WTC11 (cell line): ENCODE data around the gene SYTL2. TPM values are rescaled to one million over a fixed set of nuclear protein-coding genes. Genes with fewer than 3 reads are reported as not detected.

Experiments
- ATAC-seq: fragments of 200-7000 bp; cut with Tn5 transposase; 2 replicates; pipeline ENCODE4 v1.10.0; 2021; ENCODE audit warnings: mild to moderate bottlenecking, moderate library complexity
- CTCF ChIA-PET: fragments of 300-600 bp; sonication (Branson Sonifier 250); formaldehyde crosslinking; loops from one replicate; lab custom pipeline; 2021; ENCODE audit warnings: antibody characterized with exemption; lab: Charles Lee
- POLR2A ChIA-PET: fragments of 350-600 bp; sonication (Branson Sonifier 250); formaldehyde crosslinking; loops from one replicate; lab custom pipeline; 2021; ENCODE audit warnings: antibody characterized with exemption; lab: Charles Lee
- DNase-seq: peaks from one replicate; pipeline ENCODE4 v3.0.0; 2021; ENCODE audit warnings: low spot score
- H3K27ac Mint-ChIP-seq: 2 replicates; pipeline ENCODE4 v1.8.0; 2021; ENCODE audit warnings: mixed read lengths
- H3K27me3 Mint-ChIP-seq: 2 replicates; pipeline ENCODE4 v1.8.0; 2021; ENCODE audit warnings: low read depth, mild to moderate bottlenecking, moderate library complexity, mixed read lengths
- H3K36me3 Mint-ChIP-seq: 2 replicates; pipeline ENCODE4 v1.8.0; 2021; ENCODE audit warnings: mixed read lengths
- H3K4me1 Mint-ChIP-seq: 2 replicates; pipeline ENCODE4 v1.8.0; 2022; ENCODE audit warnings: mixed read lengths
- H3K4me3 Mint-ChIP-seq: 2 replicates; pipeline ENCODE4 v1.8.0; 2021; ENCODE audit warnings: mild to moderate bottlenecking, moderate library complexity, mixed read lengths
- H3K9me3 Mint-ChIP-seq: 2 replicates; pipeline ENCODE4 v1.8.0; 2021; ENCODE audit warnings: mixed read lengths
- ATF1 ChIP-seq: sonication (generic); formaldehyde crosslinking; IDR thresholded peaks from 2 replicates; pipeline ENCODE4 v1.8.1; 2023; ENCODE audit warnings: mild to moderate bottlenecking, moderate library complexity, missing genetic modification reagents
- ATF2 ChIP-seq: sonication (generic); formaldehyde crosslinking; IDR thresholded peaks from 2 replicates; pipeline ENCODE4 v1.8.1; 2022; ENCODE audit warnings: low read depth, missing genetic modification reagents, borderline replicate concordance
- CBFB ChIP-seq: sonication (generic); formaldehyde crosslinking; IDR thresholded peaks from 2 replicates; pipeline ENCODE4 v1.8.1; 2022; ENCODE audit warnings: mild to moderate bottlenecking, low read depth, missing genetic modification reagents
- E2F1 ChIP-seq: sonication (generic); formaldehyde crosslinking; IDR thresholded peaks from 2 replicates; pipeline ENCODE4 v1.8.0; 2022; ENCODE audit warnings: mild to moderate bottlenecking, missing genetic modification reagents
- E2F4 ChIP-seq: sonication (generic); formaldehyde crosslinking; IDR thresholded peaks from 2 replicates; pipeline ENCODE4 v1.8.1; 2022; ENCODE audit warnings: low read depth, mild to moderate bottlenecking, moderate library complexity, missing genetic modification reagents, borderline replicate concordance
- E2F5 ChIP-seq: sonication (generic); formaldehyde crosslinking; IDR thresholded peaks from 2 replicates; pipeline ENCODE4 v1.8.1; 2022; ENCODE audit warnings: mild to moderate bottlenecking, moderate library complexity, missing genetic modification reagents
- EMX1 ChIP-seq: fragments of 250-450 bp; sonication (Bioruptor Pico); IDR thresholded peaks from 2 replicates; pipeline ENCODE4 v1.8.0; 2021; ENCODE audit warnings: mild to moderate bottlenecking
- ETV6 ChIP-seq: sonication (generic); formaldehyde crosslinking; IDR thresholded peaks from 2 replicates; pipeline ENCODE4 v1.8.1; 2022; ENCODE audit warnings: mild to moderate bottlenecking, missing genetic modification reagents
- JAZF1 ChIP-seq: fragments of 250-450 bp; sonication (Bioruptor Pico); IDR thresholded peaks from 2 replicates; pipeline ENCODE4 v1.9.0; 2021; ENCODE audit warnings: moderate library complexity, mild to moderate bottlenecking, inconsistent platforms
- JUN ChIP-seq: sonication (generic); formaldehyde crosslinking; IDR thresholded peaks from 2 replicates; pipeline ENCODE4 v1.8.0; 2023; ENCODE audit warnings: mild to moderate bottlenecking, missing genetic modification reagents
- MYBL2 ChIP-seq: sonication (generic); formaldehyde crosslinking; IDR thresholded peaks from 2 replicates; pipeline ENCODE4 v1.8.1; 2023; ENCODE audit warnings: mild to moderate bottlenecking, moderate library complexity, missing genetic modification reagents
- TCF7 ChIP-seq: sonication (generic); formaldehyde crosslinking; IDR thresholded peaks from 2 replicates; pipeline ENCODE4 v1.8.0; 2022; ENCODE audit warnings: mild to moderate bottlenecking, low read depth, missing genetic modification reagents, moderate library complexity
- TEAD1 ChIP-seq: sonication (generic); formaldehyde crosslinking; IDR thresholded peaks from 2 replicates; pipeline ENCODE4 v1.8.0; 2022; ENCODE audit warnings: mild to moderate bottlenecking, missing genetic modification reagents
- TP53 ChIP-seq: sonication (generic); formaldehyde crosslinking; IDR thresholded peaks from 2 replicates; pipeline ENCODE4 v1.8.1; 2023; ENCODE audit warnings: mild to moderate bottlenecking, missing genetic modification reagents
- ZNF138 ChIP-seq: sonication (generic); formaldehyde crosslinking; conservative IDR thresholded peaks from 2 replicates; pipeline ENCODE4 v1.8.1; 2022; ENCODE audit warnings: mild to moderate bottlenecking, moderate library complexity, missing genetic modification reagents
- ZNF671 ChIP-seq: fragments of 250-450 bp; sonication (Bioruptor Pico); IDR thresholded peaks from 2 replicates; pipeline ENCODE4 v1.8.0; 2021; ENCODE audit warnings: mild to moderate bottlenecking
- total RNA-seq: library from RNA; stranded (reverse); gene quantifications from 3 replicates; pipeline ENCODE4 v1.2.3, GENCODE V29; 2021

SYTL2 gene
- total RNA-seq, 1 experiment from 2014 or later, result 7.1 TPM

- H3K9me3 Mint-ChIP-seq, result no peaks in the 10 kb centered on the region
- H3K27me3 Mint-ChIP-seq, result no peaks in the 10 kb centered on the region
- H3K4me1 Mint-ChIP-seq, result peaks cover 10% of the 10 kb centered on the region
- H3K36me3 Mint-ChIP-seq, result no peaks in the 10 kb centered on the region
- POLR2A ChIA-PET, result interaction anchor here (0.6 kb wide), 1 partner anchor 161 kb away, joined by 3 read pairs; the partner anchor contains the start of gene CCDC83
- DNase-seq (no peak), ATAC-seq (no peak; the same call in 1 of the 2 replicates)
- H3K27ac Mint-ChIP-seq, result no peak overlapping the region
- H3K4me3 Mint-ChIP-seq, result no peak overlapping the region
- TF ChIP-seq TEAD1 (no peak), ATF1 (no peak), E2F5 (CRISPR knock-in tag) (no peak), TP53 (CRISPR knock-in tag) (no peak)
- CTCF ChIA-PET, result interaction anchor here (1.0 to 1.6 kb wide), 7 partner anchors 9 to 132 kb away, joined by 3 to 4 read pairs (median 3); partner anchors contain the start of gene CCDC89
Observed at GRCh38 chr11:85694385-85694980, 116.5 kb downstream of the SYTL2 start.

GRCh38 chr11:85685820-85686459, 125.0 kb downstream of the SYTL2 start, which contains the start of gene CCDC89:
Gene CCDC89 (minus strand): TSS chr11:85686195. CDS start chr11:85686130, 65 bp downstream.
- Mint-ChIP-seq H3K27ac (no peak within 1 kb of the TSS), H3K4me1 (peaks cover 5% of the 10 kb centered on the region), H3K9me3 (no peaks in the 10 kb centered on the region), H3K36me3 (no peaks in the 10 kb centered on the region), H3K27me3 (peaks cover 6% of the 10 kb centered on the region; the same call in 1 of the 2 replicates), H3K4me3 (no peak within 1 kb of the TSS)
- DNase-seq (no peak), ATAC-seq (peak; percentile 69)
- ChIA-PET CTCF (interaction anchor here (1.1 to 1.5 kb wide), 2 partner anchors 9 to 140 kb away, joined by 3 to 4 read pairs; no protein-coding TSS in a partner anchor), POLR2A (no interaction called here)
- no peak for TF ChIP-seq JAZF1 (CRISPR knock-in tag)
- no peak for TF ChIP-seq ZNF671 (CRISPR knock-in tag)
- TF ChIP-seq MYBL2 (CRISPR knock-in tag), result no peak

- peaks cover 5% of the 10 kb centered on the region for H3K4me1 Mint-ChIP-seq
- TF ChIP-seq ZNF138 (CRISPR knock-in tag) (no peak), ATF2 (CRISPR knock-in tag) (no peak), EMX1 (CRISPR knock-in tag) (no peak), E2F1 (CRISPR knock-in tag) (no peak), E2F4 (CRISPR knock-in tag) (no peak), ETV6 (no peak), JAZF1 (CRISPR knock-in tag) (no peak), CBFB (CRISPR knock-in tag) (no peak), TCF7 (CRISPR knock-in tag) (no peak), JUN (CRISPR knock-in tag) (no peak)
- TF ChIP-seq, all 79 proteins: peak for 0
- no peak; the same call in 1 of the 2 replicates for ATAC-seq
- no peak overlapping the region for H3K4me3 Mint-ChIP-seq
- peaks cover 6% of the 10 kb centered on the region; the same call in 1 of the 2 replicates for H3K27me3 Mint-ChIP-seq
- no peak for DNase-seq
- H3K27ac Mint-ChIP-seq, result no peak overlapping the region
- ChIA-PET POLR2A (no interaction called here), CTCF (interaction anchor here (1.1 to 1.5 kb wide), 2 partner anchors 10 to 141 kb away, joined by 3 to 4 read pairs; no protein-coding TSS in a partner anchor)
- H3K9me3 Mint-ChIP-seq, result no peaks in the 10 kb centered on the region
- no peaks in the 10 kb centered on the region for H3K36me3 Mint-ChIP-seq
Observed at GRCh38 chr11:85685125-85685819, 125.7 kb downstream of the SYTL2 start.
